Right hindlimb (tissue), 1 donor: ENCODE measurements around the gene TFRC.
"Not testable (repeated sequence)": the region's sequence is repeated elsewhere in the genome, so short reads cannot be mapped to it uniquely, and the experiment has no call there.

Source experiments
- DNase-seq: peaks from one replicate; pipeline ENCODE4 v3.0.0-alpha.2; 2018

The TFRC gene

GRCh38 chr3:196081002-196081833 is 672 bp downstream of the TFRC start:
- peak; percentile 59 for DNase-seq

- not testable (repeated sequence) for DNase-seq
These were observed 1.6 kb downstream of the TFRC start for GRCh38 chr3:196080101-196080846.

GRCh38 chr3:196079682-196080081 is 2.2 kb downstream of the TFRC start:
- DNase-seq, result no peak

GRCh38 chr3:196075013-196075412 is 6.9 kb downstream of the TFRC start:
- no peak for DNase-seq

- peak; percentile 72 for DNase-seq
These were observed 8.6 kb downstream of the TFRC start for GRCh38 chr3:196073255-196073753.

- DNase-seq, result no peak
These were observed 9.6 kb downstream of the TFRC start for GRCh38 chr3:196072313-196072712.

GRCh38 chr3:196068812-196069211 is 13.1 kb downstream of the TFRC start:
- DNase-seq, result not testable (repeated sequence)

- no peak for DNase-seq
These were observed 14.5 kb downstream of the TFRC start for GRCh38 chr3:196067439-196067838.

- DNase-seq, result no peak
These were observed 17.9 kb downstream of the TFRC start for GRCh38 chr3:196063971-196064370.

- DNase-seq, result no peak
These were observed 18.4 kb downstream of the TFRC start for GRCh38 chr3:196063456-196063855.

- DNase-seq, result no peak
These were observed 18.8 kb downstream of the TFRC start for GRCh38 chr3:196063049-196063448.

GRCh38 chr3:196060834-196061233 is 21.1 kb downstream of the TFRC start:
- DNase-seq, result no peak

GRCh38 chr3:196057760-196058331 is 24.0 kb downstream of the TFRC start:
- no peak for DNase-seq

- DNase-seq, result not testable (repeated sequence)
These were observed 25.5 kb downstream of the TFRC start for GRCh38 chr3:196056371-196056770.

GRCh38 chr3:196055683-196056270 is 26.1 kb downstream of the TFRC start:
- no peak for DNase-seq

GRCh38 chr3:196055240-196055639 is 26.6 kb downstream of the TFRC start:
- no peak for DNase-seq

- no peak for DNase-seq
These were observed 27.2 kb downstream of the TFRC start for GRCh38 chr3:196054661-196055060.

- DNase-seq, result no peak
These were observed 28.4 kb downstream of the TFRC start for GRCh38 chr3:196053487-196053886.

GRCh38 chr3:196051282-196052076 is 30.4 kb downstream of the TFRC start:
- DNase-seq, result no peak

GRCh38 chr3:196050597-196050996 is 31.3 kb downstream of the TFRC start:
- no peak for DNase-seq

GRCh38 chr3:196049653-196050052 is 32.2 kb downstream of the TFRC start:
- no peak for DNase-seq

GRCh38 chr3:196048922-196049598 is 32.8 kb downstream of the TFRC start:
- no peak for DNase-seq
